CD4-positive, alpha-beta T cell treated with Interleukin-10 for 1 hour (primary cell): ENCODE data around the gene PAQR5.
A peak's percentile ranks its signal among the peaks of the same experiment; 100 is the strongest.
"Not testable (repeated sequence)": the region's sequence is repeated elsewhere in the genome, so short reads cannot be mapped to it uniquely, and the experiment has no call there.

ENCODE experiments used
- DNase-seq: peaks from one replicate; pipeline ENCODE4 v3.0.0-alpha.2; 2020

PAQR5 gene, protein sequence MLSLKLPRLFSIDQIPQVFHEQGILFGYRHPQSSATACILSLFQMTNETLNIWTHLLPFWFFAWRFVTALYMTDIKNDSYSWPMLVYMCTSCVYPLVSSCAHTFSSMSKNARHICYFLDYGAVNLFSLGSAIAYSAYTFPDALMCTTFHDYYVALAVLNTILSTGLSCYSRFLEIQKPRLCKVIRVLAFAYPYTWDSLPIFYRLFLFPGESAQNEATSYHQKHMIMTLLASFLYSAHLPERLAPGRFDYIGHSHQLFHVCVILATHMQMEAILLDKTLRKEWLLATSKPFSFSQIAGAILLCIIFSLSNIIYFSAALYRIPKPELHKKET

DNA sequence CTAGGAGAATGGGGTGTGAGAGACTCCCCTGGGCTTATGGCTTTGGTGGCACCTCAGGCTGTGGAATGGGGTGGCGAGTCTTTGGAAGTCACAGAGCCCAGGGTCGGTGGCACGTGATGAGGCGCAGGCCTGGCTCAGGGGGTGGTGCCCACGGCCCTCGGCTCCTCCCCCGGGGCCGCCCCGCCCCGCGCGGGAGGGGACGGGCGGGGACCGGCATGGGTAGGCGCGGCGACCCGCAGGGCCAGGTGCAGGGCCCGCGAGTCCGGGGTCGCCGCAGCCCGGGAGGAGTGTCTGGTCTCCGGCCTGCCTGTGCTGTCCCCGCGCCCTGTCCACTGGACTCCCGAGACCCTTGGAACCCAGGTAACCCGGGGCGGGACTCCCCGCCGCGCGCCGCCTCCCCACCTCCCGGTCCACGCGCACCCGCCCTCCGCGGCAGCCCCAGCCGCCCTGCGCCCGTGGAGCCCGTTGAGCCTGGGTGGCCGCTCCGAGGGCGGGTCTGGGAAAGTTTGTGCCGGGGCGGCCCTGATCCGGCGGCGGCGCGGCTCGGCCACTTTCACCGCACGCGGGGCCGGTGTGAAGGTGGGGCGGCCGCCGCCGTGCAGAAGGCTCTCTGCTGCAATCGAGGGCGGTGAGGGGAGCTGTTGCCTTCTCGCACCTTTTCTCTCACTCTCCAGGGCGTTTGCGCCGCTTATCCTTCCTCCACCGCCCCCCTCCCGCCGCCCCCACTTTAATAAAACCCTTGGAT lies at the start of gene PAQR5:
PAQR5 (plus strand) TSS at position 216 of the 745 bp plus-strand sequence. CDS start 61,169 bp downstream, outside the sequence.
- no peak for DNase-seq

DNA sequence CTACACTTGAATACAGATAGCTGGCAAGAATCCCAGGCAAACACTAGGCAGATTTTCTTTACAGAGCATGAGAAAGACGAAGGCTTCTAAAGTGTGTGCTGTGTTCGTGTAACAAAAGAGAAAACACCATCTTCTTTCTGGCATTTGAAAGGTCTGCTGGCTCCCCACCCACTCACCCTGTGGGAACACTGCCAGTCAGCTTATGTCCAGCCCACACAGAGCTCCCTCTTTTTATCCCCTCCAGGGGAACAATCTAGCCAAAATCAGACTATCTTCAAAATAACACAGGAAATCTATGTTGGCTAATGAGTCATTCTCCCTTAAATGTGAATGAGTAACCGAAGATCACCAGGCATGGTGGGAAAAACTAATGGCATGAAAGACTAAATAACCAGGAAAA lies 45.6 kb upstream of the PAQR5 start:
- no peak for DNase-seq

DNA sequence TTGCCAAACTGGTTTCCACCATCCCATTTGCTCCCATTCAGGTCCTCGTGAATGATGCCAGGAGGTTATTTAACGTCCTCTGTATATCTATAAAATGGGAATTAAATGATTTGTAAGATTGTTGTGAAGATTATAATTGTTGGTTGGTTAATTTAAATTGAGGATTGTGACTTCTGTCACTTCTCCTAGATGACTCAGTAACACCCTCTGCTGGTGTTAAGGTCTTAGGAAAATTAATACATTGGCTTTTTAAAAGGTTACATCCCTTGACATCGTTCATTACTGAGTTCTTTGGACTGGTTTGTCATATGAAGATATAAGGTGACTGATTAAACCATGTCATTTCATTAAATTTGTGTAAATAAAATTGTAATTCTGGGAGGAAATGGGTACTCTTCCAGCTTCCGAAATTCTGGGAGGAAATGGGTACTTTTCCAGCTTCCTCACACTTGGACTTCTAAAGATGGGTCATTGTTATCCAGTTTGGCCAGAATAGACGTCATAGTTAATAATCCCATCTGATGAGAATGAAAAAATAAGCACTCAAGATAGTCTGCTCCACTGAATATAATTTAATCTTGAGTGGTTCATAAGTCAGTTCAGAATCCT lies 33.3 kb upstream of the PAQR5 start:
- peak; percentile 34 for DNase-seq

DNA sequence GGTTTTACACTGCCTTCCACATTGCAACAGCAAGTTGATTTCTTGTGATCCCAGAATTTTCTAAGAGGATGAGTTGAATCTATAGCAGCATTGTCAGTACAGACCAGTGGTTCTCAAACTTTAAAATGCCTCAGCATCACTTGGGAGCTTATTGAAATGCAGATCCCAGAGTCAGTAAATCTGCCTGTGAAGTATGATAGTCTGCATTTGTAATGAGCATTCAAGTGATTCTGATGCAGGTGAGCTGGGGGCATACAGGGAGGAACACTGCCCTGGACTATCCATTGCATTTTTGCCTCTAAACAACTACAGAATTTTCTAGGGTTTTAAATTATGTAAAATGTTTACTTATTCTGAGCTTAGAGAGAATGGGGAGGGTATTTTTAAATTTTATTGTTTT lies 27.5 kb upstream of the PAQR5 start:
- no peak for DNase-seq

DNA sequence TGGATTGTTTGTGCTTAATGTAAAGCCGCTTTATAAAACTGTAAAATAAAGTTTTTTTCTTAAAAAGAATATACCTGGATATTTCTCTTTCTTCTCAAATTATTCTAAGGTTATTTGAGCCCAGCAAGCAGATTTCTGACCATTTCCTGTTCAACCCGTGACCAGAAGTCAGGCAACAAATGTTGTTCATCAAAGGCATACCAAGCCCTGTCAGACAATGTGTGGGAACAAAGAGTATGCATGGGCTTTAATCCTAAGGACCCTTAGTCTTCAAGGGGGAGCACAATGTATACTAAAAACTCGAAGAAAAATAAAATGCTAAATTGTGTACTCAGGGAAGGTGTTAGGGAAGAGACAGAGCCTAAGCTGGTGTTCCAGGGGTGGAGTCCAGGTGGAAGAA lies 26.6 kb upstream of the PAQR5 start:
- DNase-seq = no peak

DNA sequence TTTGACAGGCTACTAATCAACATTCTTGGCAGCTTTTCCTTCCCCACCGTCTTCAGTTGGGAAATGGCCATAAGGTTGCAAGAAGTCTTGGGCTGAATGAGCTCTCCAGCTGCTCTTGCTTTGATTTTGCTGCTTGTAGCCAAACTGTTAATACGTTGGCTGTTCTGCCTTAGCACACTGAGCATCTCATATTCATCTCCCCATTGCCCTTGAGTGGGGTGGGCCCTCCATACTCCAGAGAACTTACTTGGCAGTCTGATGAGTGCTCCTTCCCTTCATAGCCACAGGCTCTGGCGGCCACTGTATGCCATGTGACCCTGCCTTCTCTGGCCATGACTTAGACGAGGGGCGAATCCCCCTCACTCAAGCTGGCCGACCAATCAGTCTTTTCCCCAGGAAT lies 25.8 kb upstream of the PAQR5 start:
- DNase-seq = no peak

DNA sequence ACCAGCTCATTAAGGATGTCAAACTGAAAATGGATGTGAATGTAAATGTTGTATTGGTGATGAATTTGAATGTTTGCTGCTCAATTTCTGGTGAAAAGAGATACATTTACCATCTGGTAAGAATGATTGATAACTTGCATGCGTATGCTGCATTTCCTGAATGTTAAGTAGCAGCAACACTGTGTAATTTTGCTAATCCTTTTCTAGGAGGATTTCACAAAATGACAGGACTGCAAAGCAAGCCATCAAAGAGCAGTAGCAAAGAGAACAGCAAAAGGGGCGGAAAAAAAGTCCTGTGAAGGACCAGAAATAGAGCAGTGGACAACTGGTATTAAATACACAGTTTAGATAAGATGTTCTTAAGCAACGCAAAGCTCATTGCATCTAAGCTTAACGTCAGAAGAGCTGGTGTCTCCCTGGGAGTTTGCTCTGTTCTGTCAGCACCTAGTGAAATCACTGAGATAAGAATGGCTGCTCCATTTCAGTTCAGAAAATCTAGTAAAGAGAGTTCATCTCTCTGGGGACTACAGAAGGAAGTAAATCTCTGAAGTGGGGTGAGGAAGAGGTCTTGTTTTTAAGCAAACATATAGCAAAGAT lies 23.5 kb upstream of the PAQR5 start:
- DNase-seq = no peak

DNA sequence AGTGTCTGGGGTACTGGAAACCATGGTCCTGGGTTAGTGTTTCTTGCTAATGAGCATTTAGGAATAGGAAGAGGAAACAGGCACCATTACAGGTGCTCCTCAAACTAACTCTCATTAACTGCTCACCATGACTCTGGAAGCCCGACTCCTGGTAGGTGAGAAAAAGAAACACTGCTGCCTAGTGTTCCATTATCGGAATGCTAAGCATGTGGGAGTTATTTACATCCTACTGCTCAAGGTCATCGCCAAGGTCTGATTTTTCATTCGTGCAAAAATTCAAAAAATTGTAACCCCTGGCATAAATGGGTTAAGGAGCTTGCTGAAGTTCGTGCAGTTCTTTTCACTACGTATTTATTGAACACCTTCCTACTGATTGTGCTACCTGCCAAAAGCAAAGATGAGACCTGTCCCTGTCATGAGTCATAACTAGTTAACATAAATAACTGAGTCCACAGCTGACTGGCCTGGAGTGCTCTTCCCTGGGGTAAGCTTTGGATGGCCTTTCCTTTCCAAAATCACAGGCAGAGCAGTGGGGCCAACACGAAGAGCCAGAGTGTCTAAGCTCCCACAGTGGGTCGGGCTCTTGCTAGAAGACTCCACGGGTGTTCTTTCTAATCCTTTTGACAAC lies 22.7 kb upstream of the PAQR5 start:
- DNase-seq = no peak

DNA sequence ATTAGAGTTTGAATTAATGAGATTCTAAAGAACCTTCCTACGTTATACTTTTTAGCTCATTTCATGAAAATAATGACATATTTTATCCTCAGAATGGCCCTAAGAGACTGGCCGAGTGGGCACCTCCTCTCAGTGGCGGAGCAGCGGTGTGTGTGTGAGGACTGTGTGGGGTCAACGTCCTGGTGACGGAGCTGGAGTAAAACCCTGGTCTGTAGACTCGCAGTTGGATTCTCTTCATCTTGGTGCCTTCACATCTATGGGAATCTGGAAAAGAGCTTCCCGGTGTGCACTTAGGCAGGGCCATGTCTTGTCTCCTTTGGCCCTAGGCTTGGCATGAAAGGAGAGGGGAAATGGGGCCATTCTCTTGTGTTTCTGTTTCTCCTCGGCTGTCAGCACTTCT lies 21.4 kb upstream of the PAQR5 start:
- DNase-seq = no peak

DNA sequence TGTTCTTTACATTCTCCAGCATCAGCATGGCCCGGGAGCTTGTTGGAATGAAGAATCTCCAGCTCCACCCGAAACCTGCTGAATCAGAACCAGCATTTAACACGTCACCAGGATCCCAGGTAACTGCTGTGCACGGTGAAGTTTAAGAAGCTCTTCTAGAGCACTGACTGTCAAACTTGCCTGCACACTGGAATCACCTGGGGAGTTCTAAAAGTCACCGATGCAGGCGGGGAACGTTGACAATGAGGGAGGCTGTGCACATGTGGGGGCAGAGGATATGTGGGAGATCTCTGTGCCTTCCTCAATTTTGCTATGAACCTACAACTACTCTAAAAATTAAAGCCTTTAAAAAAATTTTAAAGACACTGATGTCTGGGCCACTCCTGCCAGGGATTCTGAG lies 19.1 kb upstream of the PAQR5 start:
- no peak for DNase-seq

DNA sequence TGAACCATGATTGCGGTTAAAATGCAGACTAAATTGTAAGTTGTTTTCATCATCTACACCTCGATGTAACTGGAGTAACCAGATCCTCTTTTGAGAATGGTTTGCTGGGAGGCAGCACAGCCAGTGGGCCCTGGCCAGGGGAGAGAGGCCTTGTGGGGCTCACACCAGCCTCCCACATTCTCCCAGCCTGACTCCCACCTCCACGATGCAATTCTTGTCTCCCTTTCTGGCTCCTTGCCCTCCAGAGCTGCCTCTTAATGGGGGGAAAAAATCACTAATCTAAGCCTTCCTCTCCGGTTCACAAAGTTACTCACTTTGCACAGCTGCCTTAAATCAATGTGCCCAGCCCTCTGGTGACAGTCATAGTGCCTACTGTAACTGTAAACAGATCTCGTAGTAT lies 17.9 kb upstream of the PAQR5 start:
- DNase-seq = no peak

DNA sequence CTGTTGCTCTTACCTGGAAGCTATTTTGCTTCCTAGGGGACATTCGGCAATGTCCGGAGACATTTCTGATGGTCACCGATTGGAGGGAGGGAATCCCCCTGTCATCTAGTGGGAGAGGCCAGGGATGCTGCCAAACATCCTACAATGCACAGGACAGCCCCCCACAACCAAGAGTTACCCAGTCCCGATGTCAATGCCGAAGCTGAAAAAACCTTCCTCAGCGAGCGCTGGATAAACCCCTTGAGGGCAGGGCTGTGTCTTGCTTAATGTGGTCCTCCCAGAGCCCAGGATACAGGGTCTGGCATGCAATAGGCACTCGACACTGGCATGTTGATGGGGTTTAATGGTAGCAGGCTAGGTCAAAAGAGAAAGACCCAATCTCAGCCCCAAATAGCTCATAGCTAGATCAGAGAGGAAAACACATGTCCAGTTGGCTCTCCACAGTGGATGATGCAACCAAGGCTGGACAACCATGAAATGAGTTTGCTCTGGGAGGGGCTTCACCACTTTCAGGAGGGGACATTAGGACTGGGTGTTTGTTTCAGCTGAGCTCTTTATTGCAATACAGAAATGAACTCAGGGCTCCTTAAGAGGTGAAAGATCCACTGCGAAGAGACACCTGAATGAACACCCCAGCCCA lies 16.5 kb upstream of the PAQR5 start:
- no peak for DNase-seq

DNA sequence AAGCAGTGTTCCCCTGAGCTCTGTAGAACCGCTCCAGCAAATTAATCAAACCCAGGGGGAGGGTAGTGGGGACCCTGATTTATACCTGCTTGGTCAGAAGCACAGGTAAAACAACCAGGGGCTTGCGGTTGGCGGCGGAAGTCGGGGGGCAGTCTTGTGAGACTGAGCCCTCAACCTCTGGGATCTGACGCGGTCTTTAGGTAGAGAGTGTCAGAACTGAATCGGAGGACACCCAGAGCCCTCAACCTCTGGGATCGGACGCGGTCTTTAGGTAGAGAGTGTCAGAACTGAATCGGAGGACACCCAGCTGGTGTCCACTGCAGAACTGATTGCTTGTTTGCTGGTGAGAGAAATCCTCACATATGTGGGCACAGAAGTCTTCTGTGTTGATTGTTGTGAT lies 12.9 kb upstream of the PAQR5 start:
- DNase-seq = no peak

DNA sequence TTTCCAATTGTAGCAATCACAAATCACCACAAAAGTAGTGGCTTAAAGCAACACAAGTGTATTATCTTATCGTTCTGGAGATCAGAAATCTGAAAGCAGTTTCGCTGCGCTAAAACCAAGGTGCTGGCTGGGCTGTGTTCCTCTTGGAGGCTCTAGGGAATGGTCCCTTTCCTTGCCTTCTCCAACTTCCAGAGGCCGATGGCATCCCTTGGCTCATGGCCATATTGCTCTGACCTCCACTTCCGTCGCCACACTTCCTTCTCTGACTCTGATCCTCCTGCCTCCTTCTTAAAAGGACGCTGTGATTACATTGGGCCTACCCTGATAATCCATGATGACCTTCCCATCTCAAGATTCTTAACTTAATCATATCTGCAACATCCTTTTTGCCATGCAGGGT lies 10.7 kb upstream of the PAQR5 start:
- no peak for DNase-seq

DNA sequence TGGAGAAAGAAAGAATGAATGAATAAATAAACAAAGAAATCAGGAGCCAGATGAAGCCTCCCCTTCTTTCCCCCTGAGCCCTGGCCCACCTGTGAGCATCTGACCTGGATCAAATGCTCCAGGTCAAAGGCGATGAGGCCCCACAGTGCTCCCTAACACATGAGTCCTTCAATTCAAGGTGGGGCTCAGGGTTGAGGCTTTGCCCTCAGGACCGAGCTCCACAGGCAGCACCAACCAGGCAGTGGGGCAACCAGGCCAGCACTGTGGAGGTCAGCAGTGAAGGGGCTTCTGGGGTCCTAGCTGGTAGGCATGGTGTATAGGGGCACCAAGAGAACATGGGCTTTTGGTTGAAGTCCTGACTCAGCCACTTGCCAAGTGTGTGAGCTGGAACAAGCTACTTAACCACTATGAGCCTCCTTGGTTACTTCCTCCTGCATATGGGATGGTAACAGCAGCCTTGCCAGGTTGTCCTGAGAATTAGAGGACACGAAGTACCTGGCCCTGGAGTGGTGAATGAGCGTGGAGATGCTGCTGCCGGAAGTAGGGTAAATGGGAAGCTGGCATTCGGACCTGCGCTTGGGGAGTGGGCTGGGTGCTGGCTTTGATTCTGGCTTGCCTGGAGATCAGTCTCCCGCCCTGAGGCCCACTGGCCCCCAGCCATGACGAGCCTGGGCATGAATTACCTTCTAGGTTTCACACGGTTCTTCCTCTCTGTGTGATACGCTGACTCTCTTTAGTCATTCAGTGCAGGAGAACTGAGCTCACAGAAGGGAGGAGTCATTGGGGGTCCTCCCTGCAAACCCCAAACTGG lies 10.0 kb upstream of the PAQR5 start:
- DNase-seq = no peak

DNA sequence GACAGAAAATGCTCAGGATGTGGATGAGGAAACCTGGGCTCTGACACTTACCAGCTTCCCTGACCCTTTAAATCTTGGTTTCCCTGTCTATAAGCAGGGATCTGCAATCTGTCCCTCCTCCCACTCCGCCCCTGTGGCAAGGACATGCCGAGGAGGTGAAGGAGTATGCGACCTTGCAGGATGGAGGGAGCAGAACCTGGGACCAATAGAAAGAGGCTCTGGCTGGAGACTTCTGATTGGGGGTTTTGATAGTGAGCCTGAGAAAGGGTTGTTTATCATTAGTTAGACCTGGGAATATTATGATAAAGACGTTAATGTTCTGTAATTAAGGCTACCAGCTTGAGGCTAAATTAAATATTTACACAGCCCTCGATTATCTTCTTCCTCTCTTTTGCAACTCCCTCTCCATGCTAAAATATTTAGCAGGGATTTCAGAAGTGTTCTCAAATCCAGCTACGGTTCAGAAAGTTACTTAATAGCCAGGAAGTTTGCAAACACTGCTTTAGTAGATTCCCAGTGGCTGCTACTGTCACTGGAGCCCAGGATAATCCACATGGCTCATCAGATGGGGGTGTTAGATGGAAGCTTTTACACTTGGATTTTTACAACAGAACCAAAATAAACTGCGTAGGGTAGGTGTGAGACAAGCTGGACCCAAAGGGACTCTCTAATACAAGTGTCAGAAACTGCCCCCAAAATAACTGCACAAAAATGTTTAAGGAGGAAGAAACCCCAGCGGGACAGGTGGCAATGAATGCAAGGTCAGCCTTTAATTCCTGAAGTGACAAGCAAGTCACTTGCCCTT lies 9.2 kb upstream of the PAQR5 start:
- DNase-seq = no peak

DNA sequence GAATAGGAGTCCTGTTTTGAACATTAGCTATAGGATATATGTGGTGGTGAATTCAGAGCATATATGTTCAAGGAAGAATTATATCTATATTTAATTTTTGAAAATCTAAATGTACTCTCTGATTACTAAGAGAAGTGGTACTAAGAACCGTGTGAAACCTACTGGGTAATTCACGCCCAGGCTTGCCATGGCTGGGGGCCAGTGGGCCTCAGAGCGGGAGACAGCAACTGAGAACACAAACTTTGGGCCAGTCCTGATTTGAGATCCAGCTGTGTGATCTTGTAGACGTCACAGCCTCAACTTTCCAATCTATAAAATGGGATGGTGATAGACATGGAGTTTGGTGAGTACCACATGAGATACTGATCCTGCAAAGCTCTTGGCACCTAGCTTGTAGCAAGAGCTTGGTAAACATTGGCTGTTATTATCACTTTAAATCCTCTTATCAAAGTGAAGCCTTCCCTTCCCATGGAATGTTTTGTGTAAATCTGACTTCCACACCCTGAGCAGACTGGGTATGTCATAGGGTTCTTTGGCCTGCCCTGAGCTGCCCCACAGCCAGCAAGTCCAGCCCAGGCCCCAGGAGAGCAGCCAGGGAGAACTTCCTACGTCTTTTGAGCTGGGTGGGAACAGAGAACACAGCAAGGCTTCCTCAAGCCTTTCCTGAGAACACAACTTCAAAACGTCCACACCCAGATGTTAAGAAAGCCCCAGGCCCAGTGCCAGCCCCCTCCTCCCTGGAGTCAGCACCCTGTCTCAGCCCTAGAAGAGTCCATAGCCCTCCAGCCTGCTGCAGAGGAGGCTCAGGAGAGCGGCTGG lies 8.2 kb upstream of the PAQR5 start:
- no peak for DNase-seq

DNA sequence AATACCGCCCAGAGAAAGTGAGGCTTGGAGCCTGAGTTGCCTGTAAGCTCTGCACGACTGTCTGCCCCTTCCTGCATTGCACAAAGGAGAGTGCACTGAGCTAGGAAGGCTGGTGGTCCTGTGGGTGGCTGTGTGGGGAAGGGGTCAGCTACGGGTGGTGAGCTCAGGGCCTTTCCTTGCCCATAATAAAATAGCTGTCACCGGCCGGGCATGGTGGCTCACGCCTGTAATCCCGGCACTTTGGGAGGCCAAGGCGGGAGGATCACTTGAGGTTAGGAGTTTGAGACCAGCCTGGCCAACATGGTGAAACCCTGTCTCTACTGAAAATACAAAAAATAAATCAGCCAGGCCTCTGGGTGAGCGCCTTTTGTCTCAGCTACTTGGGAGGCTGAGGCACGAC lies 7.1 kb upstream of the PAQR5 start:
- not testable (repeated sequence) for DNase-seq

DNA sequence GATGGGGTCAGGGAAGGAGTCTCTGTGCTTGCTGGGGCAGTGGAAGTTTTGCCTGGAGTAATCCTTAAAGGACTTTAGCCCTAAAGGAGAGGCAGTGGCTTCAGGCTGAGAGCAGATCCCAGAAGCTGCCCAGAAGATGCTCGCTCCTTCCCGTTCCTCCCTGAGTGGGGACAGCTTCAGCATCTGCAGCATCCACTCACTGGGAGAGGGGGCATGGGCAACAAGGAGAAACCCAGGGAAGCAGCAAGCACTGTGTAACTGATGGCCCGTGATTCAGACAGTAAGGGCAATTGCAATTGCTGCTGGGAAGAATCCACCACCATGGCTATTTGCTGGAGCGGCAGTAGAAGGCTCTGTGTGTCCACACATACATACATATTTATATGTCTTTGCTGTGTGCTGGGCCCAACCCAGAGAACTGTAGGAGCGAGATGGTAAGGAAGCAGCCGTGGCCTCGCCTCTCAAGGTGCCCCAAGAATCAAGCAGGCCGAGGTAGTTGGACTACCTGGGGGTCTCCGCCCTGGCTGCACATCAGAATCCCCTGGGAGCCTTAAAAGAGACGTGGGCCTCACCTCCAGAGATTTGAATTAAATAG lies 5.8 kb upstream of the PAQR5 start:
- no peak for DNase-seq
